Neural cell (in vitro differentiated cells): Measurements from ENCODE around the gene UBE2O. TPM values are rescaled to one million over a fixed set of nuclear protein-coding genes. Genes with fewer than 3 reads are reported as not detected.

Source experiments
- H2AFZ ChIP-seq: fragments of 200-600, 300-800 bp; sonication (generic), shearing (Covaris generic); 2 replicates; pipeline ENCODE4 v1.6.0; 2014; ENCODE audit warnings: low read depth, mild to moderate bottlenecking, antibody characterized with exemption, low read length, moderate library complexity
- H3F3A ChIP-seq: fragments of 200-600 bp; shearing (Covaris generic); 2 replicates; pipeline ENCODE4 v1.6.1; 2016; ENCODE audit warnings: mild to moderate bottlenecking, moderate library complexity, mixed read lengths, antibody characterized with exemption, low read length; ENCODE audit not compliant: insufficient read depth, poor library complexity, severe bottlenecking
- H3K27ac ChIP-seq: fragments of 200-600, 300-800 bp; sonication (generic), shearing (Covaris generic); 2 replicates; pipeline ENCODE4 v1.5.1; 2014; ENCODE audit warnings: mild to moderate bottlenecking, low read length, moderate library complexity
- H3K27me3 ChIP-seq: fragments of 300-800, 200-600 bp; sonication (generic), shearing (Covaris generic); 2 replicates; pipeline ENCODE4 v1.6.0; 2014; ENCODE audit warnings: mild to moderate bottlenecking, low read depth, low read length, moderate library complexity; ENCODE audit not compliant: insufficient read depth
- H3K36me3 ChIP-seq: fragments of 300-800, 200-600 bp; sonication (generic), shearing (Covaris generic); 2 replicates; pipeline ENCODE4 v1.5.1; 2014; ENCODE audit warnings: mild to moderate bottlenecking, antibody characterized with exemption, low read length, moderate library complexity; ENCODE audit not compliant: insufficient read depth
- H3K4me2 ChIP-seq: fragments of 300-800, 200-600 bp; sonication (generic), shearing (Covaris generic); 2 replicates; pipeline ENCODE4 v1.6.0; 2014; ENCODE audit warnings: mild to moderate bottlenecking, low read length
- H3K4me3 ChIP-seq: fragments of 300-800, 200-600 bp; sonication (generic), shearing (Covaris generic); 2 replicates; pipeline ENCODE4 v1.5.1; 2014; ENCODE audit warnings: mild to moderate bottlenecking, low read length, moderate library complexity
- H3K79me2 ChIP-seq: fragments of 200-600 bp; shearing (Covaris generic); replicated peaks from 2 replicates; pipeline ENCODE4 v1.6.0; 2014; ENCODE audit warnings: mild to moderate bottlenecking, low read length, moderate library complexity; ENCODE audit not compliant: insufficient read depth
- H3K9ac ChIP-seq: fragments of 300-800, 200-600 bp; sonication (generic), shearing (Covaris generic); 2 replicates; pipeline ENCODE4 v1.6.1; 2016; ENCODE audit warnings: mild to moderate bottlenecking, low read length, mixed read lengths
- H3K9me2 ChIP-seq: fragments of 200-600 bp; shearing (Covaris generic); 2 replicates; pipeline ENCODE4 v1.6.1; 2016; ENCODE audit warnings: mild to moderate bottlenecking, low read length, mixed read lengths; ENCODE audit not compliant: insufficient read depth
- H3K9me3 ChIP-seq: fragments of 200-600, 300-800 bp; sonication (generic), shearing (Covaris generic); 2 replicates; pipeline ENCODE4 v1.6.1; 2016; ENCODE audit warnings: mild to moderate bottlenecking, mixed run types, low read length, moderate library complexity, mixed read lengths
- H4K20me1 ChIP-seq: fragments of 200-600 bp; shearing (Covaris generic); 2 replicates; pipeline ENCODE4 v1.6.1; 2016; ENCODE audit warnings: mild to moderate bottlenecking, mixed run types; ENCODE audit not compliant: insufficient read depth
- CTCF ChIP-seq: fragments of 450-650 bp; IDR thresholded peaks from 2 replicates; pipeline ENCODE4 v1.5.1; 2014; ENCODE audit warnings: antibody characterized with exemption, mild to moderate bottlenecking, moderate library complexity; ENCODE audit not compliant: poor library complexity, severe bottlenecking
- EP300 ChIP-seq: fragments of 450-650 bp; conservative IDR thresholded peaks from 2 replicates; pipeline ENCODE4 v1.6.1; 2014; ENCODE audit warnings: antibody characterized with exemption, mild to moderate bottlenecking, moderate library complexity; ENCODE audit not compliant: poor library complexity, severe bottlenecking
- EZH2 ChIP-seq: fragments of 200-600, 300-800 bp; shearing (Covaris generic), sonication (generic); IDR thresholded peaks from 2 replicates; pipeline ENCODE4 v1.6.1; 2014; ENCODE audit warnings: antibody characterized with exemption, low read length, borderline replicate concordance, mild to moderate bottlenecking; ENCODE audit not compliant: insufficient read depth, poor library complexity, severe bottlenecking
- MXI1 ChIP-seq: fragments of 450-650 bp; conservative IDR thresholded peaks from 2 replicates; pipeline ENCODE4 v1.6.1; 2014; ENCODE audit warnings: antibody characterized with exemption, mild to moderate bottlenecking; ENCODE audit not compliant: poor library complexity, severe bottlenecking
- POLR2AphosphoS5 ChIP-seq: IDR thresholded peaks from 2 replicates; pipeline ENCODE4 v1.6.1; 2012
- RAD21 ChIP-seq: fragments of 450-650 bp; conservative IDR thresholded peaks from 2 replicates; pipeline ENCODE4 v1.6.1; 2014; ENCODE audit warnings: antibody characterized with exemption, mild to moderate bottlenecking, moderate library complexity
- REST ChIP-seq: IDR thresholded peaks from 2 replicates; pipeline ENCODE4 v1.6.1; 2012; ENCODE audit warnings: borderline replicate concordance
- SMC3 ChIP-seq: fragments of 450-650 bp; conservative IDR thresholded peaks from 2 replicates; pipeline ENCODE4 v1.6.1; 2014; ENCODE audit warnings: antibody characterized with exemption, mild to moderate bottlenecking, moderate library complexity; ENCODE audit not compliant: poor library complexity
- TAF1 ChIP-seq: IDR thresholded peaks from 2 replicates; pipeline ENCODE4 v1.6.1; 2012; ENCODE audit warnings: low read depth
- polyA plus RNA-seq: library from polyadenylated mRNA; depleted of rRNA; stranded (reverse); fragments of >200 nt; gene quantifications from 2 replicates; pipeline ENCODE4 v1.2.3, GENCODE V29; 2014

UBE2O gene
- polyA plus RNA-seq, 1 donor from 2014 or later, result 28.0 TPM

GRCh38 chr17:76497699-76497978, 44.7 kb upstream of the UBE2O start:
- Histone ChIP-seq H3K27ac (no peak overlapping the region), H2AFZ (no peak overlapping the region), H3K27me3 (peaks cover 29% of the 10 kb centered on the region), H3K79me2 (no peaks in the 10 kb centered on the region), H4K20me1 (no peaks in the 10 kb centered on the region), H3K36me3 (no peaks in the 10 kb centered on the region), H3K9me3 (no peaks in the 10 kb centered on the region), H3K4me3 (no peak overlapping the region), H3K4me2 (no peak overlapping the region), H3K9ac (no peak overlapping the region), H3F3A (no peaks in the 10 kb centered on the region), H3K9me2 (no peaks in the 10 kb centered on the region)
- TF ChIP-seq SMC3, result no peak

GRCh38 chr17:76496464-76496863, 43.5 kb upstream of the UBE2O start:
- Histone ChIP-seq H4K20me1 (no peaks in the 10 kb centered on the region), H3K9me3 (no peaks in the 10 kb centered on the region), H3K4me3 (no peak overlapping the region), H3K4me2 (no peak overlapping the region), H3K9ac (no peak overlapping the region), H3K27ac (no peak overlapping the region), H3K36me3 (no peaks in the 10 kb centered on the region), H3F3A (no peaks in the 10 kb centered on the region), H3K27me3 (peaks cover 20% of the 10 kb centered on the region), H2AFZ (no peak overlapping the region), H3K9me2 (no peaks in the 10 kb centered on the region), H3K79me2 (no peaks in the 10 kb centered on the region)
- TF ChIP-seq POLR2AphosphoS5 (no peak), SMC3 (no peak)

- Histone ChIP-seq H3K4me3 (no peak overlapping the region), H3K27ac (no peak overlapping the region), H3K9me2 (no peaks in the 10 kb centered on the region)
These were observed 42.9 kb upstream of the UBE2O start for GRCh38 chr17:76495663-76496400.

More at GRCh38 chr17:76495663-76496400, 42.9 kb upstream of the UBE2O start:
- Histone ChIP-seq H3K9ac (no peak overlapping the region), H3F3A (no peaks in the 10 kb centered on the region), H3K9me3 (no peaks in the 10 kb centered on the region), H3K4me2 (no peak overlapping the region), H3K79me2 (no peaks in the 10 kb centered on the region), H2AFZ (no peak overlapping the region), H3K27me3 (peaks cover 14% of the 10 kb centered on the region), H4K20me1 (no peaks in the 10 kb centered on the region), H3K36me3 (no peaks in the 10 kb centered on the region)
- TF ChIP-seq REST (no peak), SMC3 (no peak), EP300 (no peak), EZH2 (no peak), POLR2AphosphoS5 (no peak), MXI1 (no peak), RAD21 (no peak), TAF1 (no peak), CTCF (no peak)
